Prostate gland (tissue), 2 donors: ENCODE data around the gene CUX1. TPM values are rescaled to one million over a fixed set of nuclear protein-coding genes. Genes with fewer than 3 reads are reported as not detected.
"Not testable (repeated sequence)": the region's sequence is repeated elsewhere in the genome, so short reads cannot be mapped to it uniquely, and the experiment has no call there.

Experiments used
- DNase-seq: peaks from one replicate; pipeline ENCODE4 v3.0.0-alpha.2; 2019; ENCODE audit warnings: low spot score
- H3K27ac ChIP-seq, 2 donors: fragments of 200-600 bp; sonication (generic); 2 replicates each; pipeline ENCODE4 v1.5.1; 2017 to 2019
- H3K27me3 ChIP-seq: fragments of 200-600 bp; sonication (generic); replicated peaks from 2 replicates; pipeline ENCODE4 v1.5.1; 2019; ENCODE audit not compliant: insufficient read depth
- H3K36me3 ChIP-seq, 2 donors: fragments of 200-600 bp; sonication (generic); 1 replicate in 1 of 2; 2 replicates in 1 of 2; pipeline versions ENCODE4 v1.5.1 to v1.8.1; 2017 to 2019
- H3K4me1 ChIP-seq: fragments of 200-600 bp; sonication (generic); replicated peaks from 2 replicates; pipeline ENCODE4 v1.5.1; 2019
- H3K4me3 ChIP-seq, 2 donors: fragments of 200-600 bp; sonication (generic); 2 replicates each; pipeline ENCODE4 v1.5.1; 2017 to 2019
- H3K9me3 ChIP-seq: fragments of 200-600 bp; sonication (generic); 2 replicates; pipeline ENCODE4 v1.5.1; 2017
- POLR2A ChIP-seq: fragments of 450-650 bp; IDR thresholded peaks from one replicate; pipeline ENCODE4 v1.6.1; 2016; ENCODE audit warnings: antibody characterized with exemption, mild to moderate bottlenecking
- POLR2AphosphoS5 ChIP-seq: sonication (generic); formaldehyde crosslinking; IDR thresholded peaks from one replicate; pipeline ENCODE4 v1.6.1; 2017; ENCODE audit warnings: antibody characterized with exemption
- WGBS: methylation state at CpG from one replicate; pipeline ENCODE4 v1.1.5; 2018; 5-methylcytosine and 5-hydroxymethylcytosine counted together
- intact Hi-C: fragments of 100-400 bp; cut with DNase I; formaldehyde crosslinking; loops from one replicate; pipeline ENCODE4 v1.14.2; 2022
- total RNA-seq, 2 donors: library from RNA; depleted of rRNA; stranded (reverse); fragments of >200 nt; gene quantifications; one replicate each; pipeline ENCODE4 v1.1.0, GENCODE V29; 2016
- TF ChIP-seq, protein P1 (sequence below), 4 experiments: fragments of 200-600 bp in 2 of 4; fragments of 450-650 bp in 2 of 4; sonication (generic) in 2 of 4; IDR thresholded peaks; 1 replicate in 3 of 4; 2 replicates in 1 of 4; pipeline ENCODE4 v1.5.1; 2016 to 2019; ENCODE audit warnings: antibody characterized with exemption in 4 of 4, mild to moderate bottlenecking in 2 of 4, moderate library complexity in 2 of 4

CUX1 gene
- total RNA-seq, 2 donors from 2014 or later: 96.3 to 99.2 TPM

DNA sequence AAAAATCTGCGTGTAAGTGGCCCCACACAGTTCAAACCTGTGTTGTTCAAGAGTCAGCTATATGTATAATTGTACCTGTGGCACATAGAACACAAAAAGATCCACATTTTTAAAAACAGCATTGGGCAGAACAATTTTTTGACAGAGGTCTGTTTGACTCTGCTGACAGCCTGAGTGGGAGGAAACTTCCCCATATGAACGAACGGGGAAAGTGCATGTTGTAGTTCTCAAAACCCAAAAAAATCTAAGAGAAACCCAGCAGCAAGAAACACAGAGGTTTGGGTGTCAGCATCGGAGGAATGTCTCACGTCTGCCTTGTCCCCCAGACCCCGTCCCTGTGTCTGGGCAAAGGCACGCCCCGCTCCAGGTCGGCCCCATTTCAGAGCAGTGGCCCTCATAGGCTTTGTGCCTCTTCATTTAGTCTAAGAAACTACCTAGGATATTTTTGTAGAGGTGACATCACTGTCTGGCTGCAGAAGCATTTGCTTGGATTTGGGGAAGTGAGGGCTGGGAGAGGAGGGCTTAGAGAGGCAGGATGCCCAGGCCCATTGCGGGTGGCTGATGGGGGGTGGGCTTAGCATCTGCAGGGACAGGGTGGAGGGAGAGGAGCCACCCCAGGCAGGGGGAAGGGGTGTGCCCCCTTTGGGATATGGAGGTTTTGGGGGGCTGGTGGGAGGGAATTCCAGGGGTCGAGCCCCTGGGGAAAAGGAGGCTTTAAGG is 11.0 kb downstream of the CUX1 start:
- WGBS: 86% methylated on average over 11 of the region's 11 CpGs

DNA sequence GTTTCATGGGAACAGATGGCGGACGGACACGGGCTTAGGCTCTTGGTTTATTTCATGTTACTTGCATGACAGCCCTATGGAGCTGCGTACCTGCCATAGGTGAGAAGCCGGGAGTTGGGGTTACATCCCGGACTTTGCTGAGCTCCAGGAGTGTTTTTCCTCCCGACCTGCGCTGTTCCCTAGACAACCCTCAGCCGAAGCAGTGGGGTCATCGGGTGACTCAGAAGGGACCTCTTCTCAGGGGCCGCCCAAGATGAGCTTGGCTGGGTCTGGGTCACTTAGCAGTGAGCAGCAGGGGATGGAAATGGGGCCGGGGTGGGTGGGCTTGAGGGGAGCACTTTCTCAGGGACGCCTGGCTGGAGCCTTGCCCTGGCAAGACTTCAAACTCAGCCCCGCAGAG is 11.9 kb downstream of the CUX1 start:
- Histone ChIP-seq H3K27ac (no peak overlapping the region), H3K27me3 (no peaks in the 10 kb centered on the region), H3K4me1 (no peaks in the 10 kb centered on the region), H3K9me3 (no peaks in the 10 kb centered on the region), H3K36me3 (no peaks in the 10 kb centered on the region), H3K4me3 (no peak overlapping the region)
- 89% methylated on average over 14 of the region's 14 CpGs for WGBS
- TF ChIP-seq POLR2A: no peak
- no peak for TF ChIP-seq POLR2AphosphoS5
- TF ChIP-seq, protein P1, sequence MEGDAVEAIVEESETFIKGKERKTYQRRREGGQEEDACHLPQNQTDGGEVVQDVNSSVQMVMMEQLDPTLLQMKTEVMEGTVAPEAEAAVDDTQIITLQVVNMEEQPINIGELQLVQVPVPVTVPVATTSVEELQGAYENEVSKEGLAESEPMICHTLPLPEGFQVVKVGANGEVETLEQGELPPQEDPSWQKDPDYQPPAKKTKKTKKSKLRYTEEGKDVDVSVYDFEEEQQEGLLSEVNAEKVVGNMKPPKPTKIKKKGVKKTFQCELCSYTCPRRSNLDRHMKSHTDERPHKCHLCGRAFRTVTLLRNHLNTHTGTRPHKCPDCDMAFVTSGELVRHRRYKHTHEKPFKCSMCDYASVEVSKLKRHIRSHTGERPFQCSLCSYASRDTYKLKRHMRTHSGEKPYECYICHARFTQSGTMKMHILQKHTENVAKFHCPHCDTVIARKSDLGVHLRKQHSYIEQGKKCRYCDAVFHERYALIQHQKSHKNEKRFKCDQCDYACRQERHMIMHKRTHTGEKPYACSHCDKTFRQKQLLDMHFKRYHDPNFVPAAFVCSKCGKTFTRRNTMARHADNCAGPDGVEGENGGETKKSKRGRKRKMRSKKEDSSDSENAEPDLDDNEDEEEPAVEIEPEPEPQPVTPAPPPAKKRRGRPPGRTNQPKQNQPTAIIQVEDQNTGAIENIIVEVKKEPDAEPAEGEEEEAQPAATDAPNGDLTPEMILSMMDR (IDR thresholded peaks at IDR 0.05): no peak
- intact Hi-C loops: no loop called here
- DNase-seq: no peak

More for the DNA sequence above, 11.0 kb downstream of the CUX1 start:
- no peak overlapping the region for H3K4me3 ChIP-seq
- no peaks in the 10 kb centered on the region for H3K27me3 ChIP-seq
- no peak for DNase-seq
- H3K4me1 ChIP-seq: no peaks in the 10 kb centered on the region
- H3K36me3 ChIP-seq: no peaks in the 10 kb centered on the region
- TF ChIP-seq POLR2AphosphoS5 (no peak), POLR2A (no peak)
- TF ChIP-seq, protein P1 (IDR thresholded peaks at IDR 0.05): no peak
- H3K9me3 ChIP-seq: no peaks in the 10 kb centered on the region
- no peak overlapping the region for H3K27ac ChIP-seq
- intact Hi-C loops: no loop called here

DNA sequence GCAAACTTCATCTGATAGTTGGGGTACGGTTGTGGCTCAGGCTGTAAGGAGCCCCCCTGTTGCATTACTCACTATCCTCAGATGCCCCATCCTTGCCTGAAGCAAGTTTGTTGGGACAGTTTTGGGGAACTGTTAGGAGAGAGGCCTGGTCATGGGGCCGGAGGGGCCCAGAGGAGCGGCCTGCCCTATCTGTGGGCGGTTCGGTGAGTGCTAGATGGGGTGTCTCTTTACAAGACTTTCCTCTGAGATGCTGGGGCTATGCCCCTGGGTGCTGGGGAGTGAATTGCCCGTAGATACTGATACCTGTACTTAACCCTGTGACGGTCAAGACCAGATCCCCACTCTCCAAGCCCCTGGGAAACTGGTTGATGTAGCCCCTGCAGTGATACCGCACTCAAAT is 12.4 kb downstream of the CUX1 start:
- WGBS: 92% methylated on average over 8 of the region's 8 CpGs
- H3K27ac ChIP-seq: no peak overlapping the region
- H3K4me1 ChIP-seq: no peaks in the 10 kb centered on the region
- H3K9me3 ChIP-seq: no peaks in the 10 kb centered on the region
- H3K36me3 ChIP-seq: no peaks in the 10 kb centered on the region
- no peak overlapping the region for H3K4me3 ChIP-seq
- no peaks in the 10 kb centered on the region for H3K27me3 ChIP-seq
- TF ChIP-seq POLR2A (no peak), POLR2AphosphoS5 (no peak)
- TF ChIP-seq, protein P1 (IDR thresholded peaks at IDR 0.05): no peak
- no peak for DNase-seq
- intact Hi-C loops: no loop called here

DNA sequence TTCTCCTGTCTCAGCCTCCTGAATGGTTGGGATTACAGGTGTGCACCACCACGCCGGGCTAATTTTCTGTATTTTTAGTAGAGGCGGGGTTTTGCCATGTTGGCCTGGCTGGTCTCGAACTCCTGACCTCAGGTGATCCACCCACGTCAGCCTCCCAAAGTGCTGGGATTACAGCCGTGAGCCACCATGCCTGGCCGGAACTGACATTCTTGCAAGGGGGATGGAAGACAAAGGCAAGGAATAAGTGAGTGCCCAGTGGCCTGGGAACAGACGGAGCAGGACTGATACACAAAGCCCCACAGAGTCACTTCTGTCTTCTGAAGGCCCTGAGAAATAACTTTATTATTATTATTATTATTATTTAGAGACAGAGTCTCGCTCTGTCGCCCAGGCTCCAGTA is 14.0 kb downstream of the CUX1 start:
- H3K27ac ChIP-seq, intact Hi-C loops, DNase-seq, H3K4me1 ChIP-seq, H3K36me3 ChIP-seq, H3K4me3 ChIP-seq, H3K27me3 ChIP-seq, H3K9me3 ChIP-seq: not testable (repeated sequence)
- WGBS: 97% methylated on average over 10 of the region's 10 CpGs

DNA sequence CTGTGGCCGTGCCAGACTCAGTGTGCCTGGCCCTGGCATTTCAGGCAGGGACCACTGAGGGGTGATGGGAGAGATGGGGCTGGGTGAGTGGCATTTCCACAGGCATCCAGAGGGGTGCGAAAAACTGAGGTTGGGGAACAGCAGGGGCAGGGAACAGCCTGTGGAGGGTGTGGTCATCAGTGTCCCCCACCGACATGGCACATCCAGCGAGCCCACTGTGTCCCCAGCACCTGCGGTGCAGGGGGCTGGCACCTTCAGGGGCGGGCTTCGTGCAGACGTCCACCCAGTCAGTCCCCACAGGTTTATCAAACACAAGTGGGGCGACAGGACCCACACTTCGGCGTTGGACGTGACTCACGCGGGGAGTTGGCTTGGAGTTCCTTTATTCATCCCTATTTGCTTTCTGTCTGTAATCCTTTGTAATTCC is 14.8 kb downstream of the CUX1 start:
- DNase-seq: no peak
- H3K36me3 ChIP-seq: no peaks in the 10 kb centered on the region
- H3K9me3 ChIP-seq: no peaks in the 10 kb centered on the region
- H3K27ac ChIP-seq: no peak overlapping the region
- intact Hi-C loops: no loop called here
- H3K4me1 ChIP-seq: no peaks in the 10 kb centered on the region
- H3K4me3 ChIP-seq: no peak overlapping the region
- 74% methylated on average over 14 of the region's 14 CpGs for WGBS
- TF ChIP-seq, protein P1 (IDR thresholded peaks at IDR 0.05): no peak
- no peak for TF ChIP-seq POLR2A
- TF ChIP-seq POLR2AphosphoS5: no peak
- H3K27me3 ChIP-seq: no peaks in the 10 kb centered on the region
